GM12872 (cell line): Measurements from ENCODE around the gene GRAP2.

ENCODE experiments used
- CTCF ChIP-seq: IDR thresholded peaks from 3 replicates; pipeline ENCODE4 v1.5.1; 2011; ENCODE audit warnings: low read depth, mild to moderate bottlenecking, low read length, moderate library complexity; ENCODE audit not compliant: insufficient read depth

Gene GRAP2

GRCh38 chr22:39960791-39961746 is 60.2 kb downstream of the GRAP2 start:
- TF ChIP-seq CTCF, result no peak

- TF ChIP-seq CTCF, result no peak
These were observed 61.2 kb downstream of the GRAP2 start for GRCh38 chr22:39962071-39962470.

GRCh38 chr22:39965748-39966147 is 64.9 kb downstream of the GRAP2 start:
- no peak for TF ChIP-seq CTCF

- TF ChIP-seq CTCF, result no peak
These were observed 65.6 kb downstream of the GRAP2 start for GRCh38 chr22:39966470-39966869.

GRCh38 chr22:39967103-39967829 is 66.4 kb downstream of the GRAP2 start:
- TF ChIP-seq CTCF, result no peak

- no peak for TF ChIP-seq CTCF
These were observed 67.4 kb downstream of the GRAP2 start for GRCh38 chr22:39967996-39968972.
